Measurements from ENCODE around the gene ASCC3.

DNA sequence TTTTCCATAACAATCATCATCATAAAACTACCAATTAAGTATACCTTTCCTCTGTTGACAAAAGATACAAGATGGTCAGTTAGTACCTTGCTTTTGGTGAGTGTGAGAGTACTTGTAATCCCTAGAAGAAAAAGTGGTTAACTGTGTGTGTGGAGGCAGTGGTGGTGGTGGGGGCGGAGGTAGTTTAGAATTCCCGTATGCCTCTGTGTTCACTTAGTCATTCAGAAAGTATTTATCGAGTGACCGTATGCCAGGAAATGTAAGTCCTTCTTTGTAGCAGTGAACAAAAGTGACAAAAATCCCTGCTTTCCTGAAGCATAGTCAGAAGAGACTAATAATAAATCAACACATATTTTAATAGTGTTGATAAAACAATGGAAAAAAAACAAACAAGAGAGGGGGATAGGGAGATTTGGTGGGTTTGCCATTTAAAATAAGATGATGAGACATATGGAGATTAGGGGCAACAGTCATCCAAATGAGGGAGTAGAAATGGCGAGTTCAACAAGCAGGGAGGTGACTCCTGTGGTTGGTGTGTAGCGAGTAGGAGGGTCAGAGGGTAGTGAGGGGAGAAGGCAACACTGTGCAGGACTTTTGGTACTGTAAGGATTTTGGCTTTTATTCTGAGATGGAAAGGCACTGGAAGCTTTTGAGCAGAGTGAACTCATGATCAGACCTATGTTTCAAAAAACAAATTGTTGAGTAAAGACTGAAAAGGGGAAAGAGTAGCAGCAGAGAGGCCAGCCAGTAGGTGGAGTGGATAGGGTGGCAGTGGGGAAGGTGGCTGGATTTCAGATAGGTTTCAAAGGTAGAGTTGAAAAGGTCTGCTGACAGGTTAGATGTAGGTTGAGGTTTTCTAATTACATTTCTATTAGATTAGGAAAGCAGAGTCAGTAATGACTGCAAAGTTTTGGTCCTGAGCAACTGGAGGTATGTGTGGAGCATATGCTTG is 376.1 kb downstream of the ASCC3 start:
- TF ChIP-seq FOS (IDR thresholded peaks at IDR 0.05; ENCODE audit: low read depth, low read length) (no peak), SMC3 (IDR thresholded peaks at IDR 0.05; ENCODE audit: low read depth, low read length) (no peak)
- TF ChIP-seq, protein P1, sequence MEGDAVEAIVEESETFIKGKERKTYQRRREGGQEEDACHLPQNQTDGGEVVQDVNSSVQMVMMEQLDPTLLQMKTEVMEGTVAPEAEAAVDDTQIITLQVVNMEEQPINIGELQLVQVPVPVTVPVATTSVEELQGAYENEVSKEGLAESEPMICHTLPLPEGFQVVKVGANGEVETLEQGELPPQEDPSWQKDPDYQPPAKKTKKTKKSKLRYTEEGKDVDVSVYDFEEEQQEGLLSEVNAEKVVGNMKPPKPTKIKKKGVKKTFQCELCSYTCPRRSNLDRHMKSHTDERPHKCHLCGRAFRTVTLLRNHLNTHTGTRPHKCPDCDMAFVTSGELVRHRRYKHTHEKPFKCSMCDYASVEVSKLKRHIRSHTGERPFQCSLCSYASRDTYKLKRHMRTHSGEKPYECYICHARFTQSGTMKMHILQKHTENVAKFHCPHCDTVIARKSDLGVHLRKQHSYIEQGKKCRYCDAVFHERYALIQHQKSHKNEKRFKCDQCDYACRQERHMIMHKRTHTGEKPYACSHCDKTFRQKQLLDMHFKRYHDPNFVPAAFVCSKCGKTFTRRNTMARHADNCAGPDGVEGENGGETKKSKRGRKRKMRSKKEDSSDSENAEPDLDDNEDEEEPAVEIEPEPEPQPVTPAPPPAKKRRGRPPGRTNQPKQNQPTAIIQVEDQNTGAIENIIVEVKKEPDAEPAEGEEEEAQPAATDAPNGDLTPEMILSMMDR (conservative IDR thresholded peaks at IDR 0.05; ENCODE audit: low read depth, low read length) = no peak
